Fibroblast of mammary gland (primary cell): ENCODE data around the gene LSM7.

Source experiments
- DNase-seq: peaks from one replicate; pipeline ENCODE4 v3.0.0-alpha.2; 2010; ENCODE audit warnings: low read depth
- H3K4me3 ChIP-seq: 2 replicates; pipeline ENCODE4 v1.5.1; 2011; ENCODE audit warnings: low read depth, mild to moderate bottlenecking, low read length, moderate library complexity; ENCODE audit not compliant: control insufficient read depth
- TF ChIP-seq, protein P1 (sequence below): conservative IDR thresholded peaks from 2 replicates; pipeline ENCODE4 v1.5.1; 2011; ENCODE audit warnings: low read depth, low read length, inconsistent platforms; ENCODE audit not compliant: control insufficient read depth, insufficient read depth

Gene LSM7

DNA sequence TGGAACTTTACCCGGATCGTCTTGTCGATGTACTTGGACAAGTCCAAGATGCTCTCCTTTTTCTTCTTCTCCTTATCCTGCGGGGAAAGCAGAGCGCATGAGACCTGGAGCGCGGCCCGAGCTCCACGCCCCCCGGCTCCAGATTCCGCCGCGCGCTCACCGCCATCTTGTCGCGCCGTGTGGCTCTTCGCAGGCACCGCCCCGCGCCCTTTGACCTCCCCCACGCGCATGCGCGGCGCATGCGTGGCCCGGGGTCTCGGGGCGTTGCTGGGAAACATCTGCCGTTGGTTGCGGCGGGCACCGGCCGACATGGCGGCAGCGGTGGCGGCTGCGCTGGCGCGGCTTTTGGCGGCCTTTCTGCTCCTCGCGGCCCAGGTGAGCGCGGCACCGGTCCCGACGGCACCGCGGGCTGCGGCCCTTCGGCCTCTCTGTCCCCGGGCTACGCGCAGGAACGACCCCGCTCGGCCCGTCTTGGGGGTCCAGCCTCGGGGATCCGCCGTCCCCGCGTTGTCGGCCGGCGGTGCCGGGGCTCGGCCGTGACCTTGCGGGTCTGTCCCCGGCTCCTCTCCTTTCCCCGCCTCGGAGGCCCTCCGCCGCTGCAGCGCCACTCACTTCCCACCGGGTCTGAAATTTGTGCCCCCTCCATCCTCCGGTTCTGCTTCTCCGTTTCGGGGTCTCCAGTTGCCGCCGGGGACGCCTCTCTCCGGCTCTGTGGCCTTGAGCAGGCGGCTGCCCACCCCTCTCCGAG, at the start of gene LSM7, which contains the start of gene SPPL2B:
Gene LSM7, minus strand, starts transcription at position 186 of the 748 bp plus-strand sequence. Its CDS starts 20 bp downstream, at position 166.
Gene SPPL2B, plus strand, starts transcription at position 284 of the 748 bp plus-strand sequence. Its CDS starts 26 bp downstream, at position 310.
- peak; percentile 78 for DNase-seq
- TF ChIP-seq, protein P1, sequence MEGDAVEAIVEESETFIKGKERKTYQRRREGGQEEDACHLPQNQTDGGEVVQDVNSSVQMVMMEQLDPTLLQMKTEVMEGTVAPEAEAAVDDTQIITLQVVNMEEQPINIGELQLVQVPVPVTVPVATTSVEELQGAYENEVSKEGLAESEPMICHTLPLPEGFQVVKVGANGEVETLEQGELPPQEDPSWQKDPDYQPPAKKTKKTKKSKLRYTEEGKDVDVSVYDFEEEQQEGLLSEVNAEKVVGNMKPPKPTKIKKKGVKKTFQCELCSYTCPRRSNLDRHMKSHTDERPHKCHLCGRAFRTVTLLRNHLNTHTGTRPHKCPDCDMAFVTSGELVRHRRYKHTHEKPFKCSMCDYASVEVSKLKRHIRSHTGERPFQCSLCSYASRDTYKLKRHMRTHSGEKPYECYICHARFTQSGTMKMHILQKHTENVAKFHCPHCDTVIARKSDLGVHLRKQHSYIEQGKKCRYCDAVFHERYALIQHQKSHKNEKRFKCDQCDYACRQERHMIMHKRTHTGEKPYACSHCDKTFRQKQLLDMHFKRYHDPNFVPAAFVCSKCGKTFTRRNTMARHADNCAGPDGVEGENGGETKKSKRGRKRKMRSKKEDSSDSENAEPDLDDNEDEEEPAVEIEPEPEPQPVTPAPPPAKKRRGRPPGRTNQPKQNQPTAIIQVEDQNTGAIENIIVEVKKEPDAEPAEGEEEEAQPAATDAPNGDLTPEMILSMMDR: no peak
- H3K4me3 ChIP-seq: peak within 1 kb of the TSS; percentile 92

DNA sequence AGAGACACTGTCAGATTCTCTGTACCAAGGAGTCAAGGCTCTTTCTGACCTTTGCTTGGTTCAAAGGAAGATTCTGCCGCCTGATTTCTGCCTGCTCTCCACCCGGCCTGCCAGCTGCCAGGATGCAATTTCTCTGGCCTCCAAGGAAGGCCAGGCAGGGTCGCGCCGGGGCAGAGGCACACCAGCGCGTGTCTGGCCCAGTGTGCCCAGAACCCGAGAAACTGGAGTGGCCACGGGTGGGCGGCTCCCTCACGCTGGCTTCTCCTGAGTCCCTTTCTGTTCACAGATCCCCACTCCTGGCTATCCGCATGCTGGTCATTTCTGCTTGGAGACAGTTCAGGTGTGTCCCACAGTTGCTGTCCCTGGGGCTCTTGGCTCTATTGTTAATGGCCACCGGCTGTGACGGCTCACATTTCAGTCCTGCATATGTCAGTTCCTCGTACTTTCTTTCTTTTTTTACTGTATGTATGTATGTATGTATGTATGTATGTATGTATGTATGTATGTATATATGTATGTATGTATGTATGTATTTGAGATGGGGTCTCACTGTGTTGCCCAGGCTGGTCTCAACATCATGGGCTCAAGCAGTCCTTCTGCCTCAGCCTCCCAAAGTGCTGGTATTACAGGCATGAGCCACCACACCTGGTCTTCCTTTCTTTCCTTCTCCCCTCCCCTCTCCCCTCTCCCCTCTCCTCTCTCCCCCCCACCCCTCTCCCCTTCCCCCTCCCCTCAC, 48.6 kb upstream of the LSM7 start:
- no peak overlapping the region for H3K4me3 ChIP-seq
- TF ChIP-seq, protein P1: no peak
- DNase-seq: no peak

DNA sequence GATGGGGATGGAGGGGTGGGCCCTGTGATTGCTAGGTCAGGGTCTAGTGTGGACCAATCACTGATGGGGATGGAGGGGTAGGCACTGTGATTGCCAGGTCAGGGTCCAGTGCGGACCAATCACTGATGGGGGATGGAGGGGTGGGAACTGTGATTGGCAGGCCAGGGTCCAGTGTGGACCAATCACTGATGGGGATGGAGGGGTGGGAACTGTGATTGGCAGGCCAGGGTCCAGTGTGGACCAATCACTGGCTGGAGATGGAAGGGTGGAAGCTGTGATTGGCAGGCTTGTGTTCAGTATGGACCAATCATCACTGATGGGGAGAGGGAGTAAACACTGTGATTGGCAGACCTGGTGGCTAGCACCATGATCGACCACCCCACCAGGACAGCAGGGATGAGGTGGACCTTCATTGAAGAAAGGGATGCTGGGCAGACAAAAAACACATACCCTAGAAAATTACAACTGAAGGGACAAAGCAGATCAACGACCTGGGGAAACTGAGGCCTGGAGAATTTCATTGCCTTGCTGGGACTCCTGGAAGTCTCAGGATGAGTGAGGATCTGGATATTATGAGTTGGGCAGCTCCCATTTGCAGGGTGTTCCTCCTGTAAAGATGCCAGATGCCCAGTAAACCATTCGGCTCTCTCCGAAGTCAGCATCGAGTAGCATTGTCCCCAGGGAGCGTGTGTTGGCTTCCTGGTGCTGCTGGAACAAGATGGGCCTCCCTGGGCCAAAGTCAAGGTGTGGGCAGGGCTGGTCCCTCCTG, 47.2 kb upstream of the LSM7 start:
- TF ChIP-seq, protein P1: no peak
- no peak for DNase-seq
- no peak overlapping the region for H3K4me3 ChIP-seq

DNA sequence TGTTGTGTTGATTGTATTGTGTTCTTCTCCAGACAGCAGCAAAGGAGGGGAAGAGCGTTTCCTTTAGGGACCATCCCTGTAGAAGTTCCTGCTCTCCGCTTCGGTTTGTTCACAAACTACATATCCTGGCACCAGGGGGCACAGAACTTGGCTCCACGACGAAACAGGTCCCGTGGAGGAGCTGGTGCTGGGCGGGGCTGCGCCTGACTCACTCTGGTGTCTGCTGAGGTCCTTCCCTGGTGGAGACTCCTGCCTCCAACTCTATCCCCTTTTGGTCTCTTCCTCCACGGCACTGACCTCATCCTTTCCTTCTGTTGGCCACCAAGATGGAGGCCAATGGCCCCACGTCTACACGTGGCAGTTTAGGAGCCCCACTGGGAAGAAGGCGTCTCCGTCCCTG, 46.4 kb upstream of the LSM7 start:
- no peak overlapping the region for H3K4me3 ChIP-seq
- peak; percentile 28 for DNase-seq
- TF ChIP-seq, protein P1: no peak

DNA sequence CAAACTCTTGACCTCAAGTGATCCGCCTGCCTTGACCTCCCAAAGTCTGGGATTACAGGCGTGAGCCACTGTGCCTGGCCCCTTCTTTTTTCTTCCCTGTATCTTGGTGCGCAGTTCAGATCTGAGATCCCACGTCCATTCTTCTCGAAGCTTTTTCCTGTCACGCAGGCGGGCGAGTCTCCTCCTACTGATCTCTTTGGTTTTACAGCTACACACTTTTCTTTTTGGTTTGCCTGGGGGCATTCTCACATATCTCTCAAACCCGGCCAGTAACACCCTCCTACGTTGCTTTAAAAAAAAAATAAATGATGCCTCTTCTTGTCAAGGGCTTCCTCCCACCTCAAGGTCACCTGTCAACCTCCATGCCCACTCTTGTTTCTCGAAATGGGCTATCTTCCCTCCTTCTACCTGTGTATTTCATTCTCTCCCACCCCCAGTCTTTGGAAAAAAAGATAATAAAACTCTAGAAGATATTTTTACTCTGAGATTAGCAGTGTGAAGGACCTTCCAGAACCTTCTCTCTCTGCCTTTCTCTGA, 43.8 kb upstream of the LSM7 start:
- TF ChIP-seq, protein P1: no peak
- no peak overlapping the region for H3K4me3 ChIP-seq
- DNase-seq: no peak

DNA sequence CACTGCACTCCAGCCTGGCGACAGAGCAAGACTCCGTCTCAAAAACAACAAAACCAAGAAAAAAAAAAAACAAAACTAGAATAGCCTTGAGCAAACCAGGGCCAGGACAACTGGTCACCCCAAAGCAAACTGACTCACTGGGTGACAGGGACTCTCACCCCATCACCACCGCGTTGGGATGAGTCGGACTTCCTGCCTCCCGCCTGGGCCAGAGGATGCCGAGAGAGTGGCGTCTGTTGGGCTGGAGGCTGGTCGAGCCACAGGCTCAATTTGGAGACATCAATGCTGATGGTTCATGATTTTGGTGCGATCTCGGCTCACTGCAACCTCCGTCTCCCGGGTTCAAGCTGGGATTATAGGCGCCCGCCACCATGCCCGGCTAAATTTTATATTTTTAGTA, 43.3 kb upstream of the LSM7 start:
- TF ChIP-seq, protein P1: no peak
- DNase-seq: peak; percentile 74
- no peak overlapping the region for H3K4me3 ChIP-seq
